ENCODE data around the gene POLG.

DNA sequence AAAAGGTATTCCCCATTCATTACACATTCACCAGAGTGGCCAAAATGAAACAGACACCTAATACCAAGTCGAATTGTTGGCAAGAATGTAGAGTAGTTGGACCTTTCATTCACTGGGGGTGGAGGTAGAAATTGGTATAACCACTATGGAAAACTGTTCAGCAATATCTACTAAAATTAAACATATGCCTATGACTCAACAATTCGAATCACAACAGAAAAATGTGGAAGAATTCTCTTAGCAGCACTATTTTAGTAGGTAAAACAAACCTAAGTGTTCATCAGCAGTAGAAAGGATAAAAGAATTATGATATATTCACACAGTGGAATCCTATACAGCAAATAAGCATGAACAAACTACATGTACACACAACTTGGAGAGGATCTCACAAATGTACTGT lies 30.6 kb downstream of the POLG start:
- TF ChIP-seq EP300 (conservative IDR thresholded peaks at IDR 0.05; ENCODE audit: poor library complexity, severe bottlenecking) = no peak
- no peak for TF ChIP-seq CTCF (IDR thresholded peaks at IDR 0.05; ENCODE audit: poor library complexity, severe bottlenecking)
- no peak for TF ChIP-seq RAD21 (conservative IDR thresholded peaks at IDR 0.05)
- TF ChIP-seq POLR2AphosphoS5 (IDR thresholded peaks at IDR 0.05) = no peak
- TF ChIP-seq REST (IDR thresholded peaks at IDR 0.05; ENCODE audit: borderline replicate concordance) = no peak
- TF ChIP-seq SMC3 (conservative IDR thresholded peaks at IDR 0.05; ENCODE audit: poor library complexity) = no peak
- TF ChIP-seq TAF1 (IDR thresholded peaks at IDR 0.05; ENCODE audit: low read depth) = no peak
- TF ChIP-seq EZH2 (IDR thresholded peaks at IDR 0.05; ENCODE audit: borderline replicate concordance, insufficient read depth, low read length, poor library complexity, severe bottlenecking) = no peak

Data from neural cell (in vitro differentiated cells).